Neuronal stem cell (in vitro differentiated cells): ENCODE measurements around the gene CXorf58.
"Not testable (repeated sequence)": the region's sequence is repeated elsewhere in the genome, so short reads cannot be mapped to it uniquely, and the experiment has no call there.

Experiments used
- DNase-seq: peaks from one replicate; pipeline ENCODE4 v3.0.0-alpha.2; 2013; ENCODE audit warnings: low spot score
- H2AFZ ChIP-seq: one replicate; pipeline ENCODE4 v1.6.1; 2013; ENCODE audit warnings: mild to moderate bottlenecking, low read length, inconsistent platforms
- H2AK5ac ChIP-seq: 2 replicates; pipeline ENCODE4 v1.6.1; 2013; ENCODE audit warnings: low read depth, mild to moderate bottlenecking, inconsistent platforms, low read length, moderate library complexity, mixed read lengths
- H2BK120ac ChIP-seq: 2 replicates; pipeline ENCODE4 v1.6.1; 2013; ENCODE audit warnings: low read depth, mild to moderate bottlenecking, inconsistent platforms, low read length, moderate library complexity, mixed read lengths
- H2BK12ac ChIP-seq: one replicate; pipeline ENCODE4 v1.6.1; 2013; ENCODE audit warnings: low read length, inconsistent platforms
- H2BK15ac ChIP-seq: 2 replicates; pipeline ENCODE4 v1.6.1; 2013; ENCODE audit warnings: mild to moderate bottlenecking, low read length, inconsistent platforms, mixed read lengths
- H2BK5ac ChIP-seq: one replicate; pipeline ENCODE4 v1.6.1; 2013; ENCODE audit warnings: inconsistent platforms, mild to moderate bottlenecking, low read length, moderate library complexity
- H3K14ac ChIP-seq: one replicate; pipeline ENCODE4 v1.6.1; 2013; ENCODE audit warnings: low read length, inconsistent platforms
- H3K18ac ChIP-seq: 2 replicates; pipeline ENCODE4 v1.6.1; 2013; ENCODE audit warnings: low read length, inconsistent platforms
- H3K23ac ChIP-seq: 2 replicates; pipeline ENCODE4 v1.6.1; 2013; ENCODE audit warnings: low read depth, mild to moderate bottlenecking, mixed read lengths, low read length, inconsistent platforms; ENCODE audit not compliant: poor library complexity
- H3K27ac ChIP-seq: replicated peaks from 3 replicates; pipeline ENCODE4 v1.5.1; 2013; ENCODE audit warnings: low read length, inconsistent platforms
- H3K27me3 ChIP-seq, 3 experiments: 2 replicates each; pipeline ENCODE4 v1.6.1; 2013; ENCODE audit warnings: low read length in 3 of 3, mild to moderate bottlenecking in 2 of 3, inconsistent platforms in 1 of 3, low read depth in 1 of 3, mixed read lengths in 1 of 3, moderate library complexity in 1 of 3; ENCODE audit not compliant: control insufficient read depth in 3 of 3, insufficient read depth in 3 of 3
- H3K36me3 ChIP-seq, 2 donors: replicated peaks in 1 of 2; 2 replicates each; pipeline ENCODE4 v1.6.1; 2013; ENCODE audit warnings: low read length in 2 of 2; ENCODE audit not compliant: control insufficient read depth in 2 of 2, insufficient read depth in 2 of 2
- H3K4ac ChIP-seq: 2 replicates; pipeline ENCODE4 v1.6.1; 2013; ENCODE audit warnings: inconsistent platforms, mild to moderate bottlenecking, low read length, moderate library complexity
- H3K4me1 ChIP-seq, 2 donors: 1 replicate in 1 of 2; 2 replicates in 1 of 2; pipeline ENCODE4 v1.6.1; 2013; ENCODE audit warnings: low read length in 2 of 2, low read depth in 1 of 2; ENCODE audit not compliant: control insufficient read depth in 2 of 2, insufficient read depth in 1 of 2
- H3K4me2 ChIP-seq: one replicate; pipeline ENCODE4 v1.6.1; 2013; ENCODE audit warnings: mild to moderate bottlenecking, low read length, inconsistent platforms; ENCODE audit not compliant: insufficient read depth, poor library complexity, severe bottlenecking
- H3K4me3 ChIP-seq, 2 donors: 2 replicates each; pipeline ENCODE4 v1.5.1; 2013; ENCODE audit warnings: low read length in 2 of 2, mild to moderate bottlenecking in 2 of 2, inconsistent platforms in 1 of 2, moderate library complexity in 1 of 2
- H3K79me1 ChIP-seq: one replicate; pipeline ENCODE4 v1.6.1; 2013; ENCODE audit warnings: low read depth, mild to moderate bottlenecking, inconsistent platforms, low read length, moderate library complexity
- H3K9ac ChIP-seq: one replicate; pipeline ENCODE4 v1.6.1; 2013; ENCODE audit warnings: mild to moderate bottlenecking, low read depth, low read length, inconsistent platforms; ENCODE audit not compliant: poor library complexity
- H3K9me3 ChIP-seq, 2 donors: replicated peaks in 1 of 2; 2 replicates each; pipeline versions ENCODE3 to v1.6.1; 2013; ENCODE audit warnings: low read length in 2 of 2, mild to moderate bottlenecking in 2 of 2, inconsistent platforms in 1 of 2, low read depth in 1 of 2, mixed read lengths in 1 of 2, moderate library complexity in 1 of 2; ENCODE audit not compliant: control insufficient read depth in 2 of 2, insufficient read depth in 1 of 2
- H4K8ac ChIP-seq: one replicate; pipeline ENCODE4 v1.6.1; 2013; ENCODE audit warnings: low read depth, mild to moderate bottlenecking, inconsistent platforms, low read length, moderate library complexity
- H4K91ac ChIP-seq: one replicate; pipeline ENCODE4 v1.6.1; 2013; ENCODE audit warnings: low read length, low read depth, mild to moderate bottlenecking, inconsistent platforms; ENCODE audit not compliant: poor library complexity
- WGBS, 2 donors: extraction: QIAGEN DNeasy Blood & Tissue Kit; methylation state at CpG; one replicate each; pipeline ENCODE4 v1.1.7; 2013; ENCODE audit warnings: missing lambda C conversion rate in 2 of 2, mixed read lengths in 1 of 2; ENCODE audit not compliant: insufficient read length in 2 of 2, insufficient replicate concordance in 1 of 2; ENCODE audit errors: extremely low coverage in 2 of 2; 5-methylcytosine and 5-hydroxymethylcytosine counted together

CXorf58 gene

DNA sequence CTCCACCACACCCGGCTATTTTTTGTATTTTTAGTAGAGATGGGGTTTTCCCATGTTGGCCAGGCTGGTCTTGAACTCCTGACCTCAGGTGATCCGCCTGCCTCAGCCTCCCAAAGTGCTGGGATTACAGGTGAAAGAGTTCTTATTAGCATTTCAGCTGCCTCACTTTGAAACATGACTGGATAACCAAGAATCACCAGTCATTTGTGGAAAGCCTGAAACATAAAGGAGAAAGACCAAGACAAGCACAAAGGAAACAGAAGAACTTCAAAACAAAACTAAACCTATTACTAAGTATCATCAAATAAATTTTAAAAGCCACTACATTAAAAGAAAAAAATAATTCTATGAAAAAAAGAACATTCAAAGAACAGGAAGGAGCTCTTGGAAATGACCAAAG lies 45.9 kb upstream of the CXorf58 start:
- H3K18ac ChIP-seq, H3K27me3 ChIP-seq, H2BK15ac ChIP-seq, H3K4me2 ChIP-seq, H3K4ac ChIP-seq, H3K27ac ChIP-seq, H3K4me3 ChIP-seq, H2BK12ac ChIP-seq, H3K4me1 ChIP-seq, H4K8ac ChIP-seq, H3K9ac ChIP-seq, H3K23ac ChIP-seq, H3K9me3 ChIP-seq, H4K91ac ChIP-seq, H3K79me1 ChIP-seq, DNase-seq, H2AK5ac ChIP-seq, H2BK5ac ChIP-seq, H2AFZ ChIP-seq, H3K14ac ChIP-seq, H2BK120ac ChIP-seq: not testable (repeated sequence)
- WGBS, 2 donors = no CpG with 5 or more reads among the region's 2 CpGs
- peaks cover 0 to 16% of the 10 kb centered on the region in 2 donors for H3K36me3 ChIP-seq

DNA sequence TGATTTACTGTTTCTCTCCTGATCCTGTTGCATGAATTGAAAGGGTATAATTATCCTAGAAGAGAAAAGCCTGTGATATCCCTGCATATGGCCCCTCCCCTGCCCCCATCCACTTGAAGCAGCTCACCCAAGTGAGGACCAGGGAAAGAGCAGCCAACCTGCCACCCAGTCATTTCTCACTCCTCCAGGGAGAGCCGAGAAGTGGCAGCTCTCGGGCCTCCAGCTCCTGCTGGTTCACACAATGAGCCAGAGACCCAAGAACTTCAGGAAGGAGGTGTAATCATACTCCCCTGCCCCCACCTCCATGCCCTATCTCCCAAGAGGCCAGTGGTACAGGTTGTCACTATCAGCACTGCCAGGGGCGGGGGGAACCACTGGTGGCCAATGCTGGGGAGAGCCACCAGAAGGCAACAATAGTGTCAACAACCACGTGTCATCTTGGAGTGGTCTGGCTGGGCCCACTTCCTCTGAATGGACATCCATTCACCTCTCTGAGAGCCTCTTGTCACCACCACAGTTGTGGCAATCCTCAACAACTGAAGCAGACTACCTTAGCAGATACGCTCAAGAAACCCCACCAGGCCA lies 43.0 kb upstream of the CXorf58 start:
- no peak overlapping the region for H3K4me3 ChIP-seq
- H2AK5ac ChIP-seq = no peak overlapping the region
- H3K23ac ChIP-seq = no peak overlapping the region
- no peak overlapping the region for H3K4ac ChIP-seq
- no peak overlapping the region for H2BK15ac ChIP-seq
- no peak overlapping the region for H2BK120ac ChIP-seq
- H3K9ac ChIP-seq = no peak overlapping the region
- H3K4me1 ChIP-seq = no peaks in the 10 kb centered on the region
- no peak overlapping the region for H3K4me2 ChIP-seq
- no peak overlapping the region for H3K18ac ChIP-seq
- no peak for DNase-seq
- H4K8ac ChIP-seq = no peak overlapping the region
- H2BK5ac ChIP-seq = no peak overlapping the region
- H3K9me3 ChIP-seq = no peaks in the 10 kb centered on the region
- H3K27ac ChIP-seq = no peak overlapping the region
- no peak overlapping the region for H4K91ac ChIP-seq
- H2AFZ ChIP-seq = no peak overlapping the region
- no peak overlapping the region for H3K14ac ChIP-seq
- H3K79me1 ChIP-seq = no peaks in the 10 kb centered on the region
- H3K27me3 ChIP-seq = no peaks in the 10 kb centered on the region
- WGBS, 2 donors = no CpG with 5 or more reads among the region's 5 CpGs
- no peak overlapping the region for H2BK12ac ChIP-seq
- H3K36me3 ChIP-seq = peaks cover 0 to 7% of the 10 kb centered on the region in 2 donors

- no peak overlapping the region for H3K23ac ChIP-seq
- no peak overlapping the region for H2BK5ac ChIP-seq
- H3K79me1 ChIP-seq = no peaks in the 10 kb centered on the region
- no peak for DNase-seq
- no peaks in the 10 kb centered on the region for H3K4me1 ChIP-seq
- no peak overlapping the region for H4K8ac ChIP-seq
- no peak overlapping the region for H3K9ac ChIP-seq
- no peak overlapping the region for H3K4me3 ChIP-seq
- no peak overlapping the region for H2AK5ac ChIP-seq
- H3K4me2 ChIP-seq = no peak overlapping the region
- no CpG with 5 or more reads among the region's 2 CpGs for WGBS, 2 donors
- H3K18ac ChIP-seq = no peak overlapping the region
- H4K91ac ChIP-seq = no peak overlapping the region
- no peak overlapping the region for H3K27ac ChIP-seq
- no peak overlapping the region for H3K4ac ChIP-seq
- no peak overlapping the region for H2BK15ac ChIP-seq
- no peak overlapping the region for H3K14ac ChIP-seq
- no peak overlapping the region for H2BK120ac ChIP-seq
- H3K9me3 ChIP-seq = no peaks in the 10 kb centered on the region
- H2AFZ ChIP-seq = no peak overlapping the region
- H3K27me3 ChIP-seq = no peaks in the 10 kb centered on the region
- peaks cover 0 to 12% of the 10 kb centered on the region in 2 donors for H3K36me3 ChIP-seq
- no peak overlapping the region for H2BK12ac ChIP-seq
Observed at GRCh38 chrX:23870041-23870440, 37.8 kb upstream of the CXorf58 start.

DNA sequence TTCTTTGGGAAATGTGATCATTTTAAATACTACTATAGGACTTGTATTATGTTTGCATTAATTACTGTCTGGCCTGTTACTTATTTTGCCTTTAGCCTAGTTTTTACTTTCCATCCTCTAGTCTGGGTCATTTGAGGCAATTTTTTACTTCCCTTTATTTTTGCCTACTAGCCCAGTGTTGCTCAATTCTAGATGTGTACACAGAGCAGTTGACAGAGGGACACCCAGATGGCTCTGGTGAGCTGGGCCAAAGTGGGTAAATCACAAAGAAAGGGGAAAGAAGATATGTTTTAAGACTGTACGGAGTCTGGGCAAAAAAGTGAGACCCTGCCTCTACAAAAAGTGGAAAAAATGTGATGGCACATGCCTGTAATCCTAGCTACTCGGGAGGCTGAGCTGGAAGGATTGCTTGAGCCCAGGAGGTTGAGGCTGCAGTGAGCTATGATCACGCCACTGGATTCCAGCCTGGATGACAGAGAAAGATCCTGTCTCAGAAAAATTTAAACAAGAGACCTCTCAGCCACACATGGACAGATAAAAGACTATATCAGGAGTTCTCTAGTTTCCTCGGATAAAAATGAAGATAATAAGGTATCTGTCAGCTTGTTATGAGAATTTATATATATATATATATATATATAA lies 35.8 kb upstream of the CXorf58 start:
- Histone ChIP-seq H3K9me3 (no peaks in the 10 kb centered on the region), H4K91ac (no peak overlapping the region), H3K14ac (no peak overlapping the region), H3K4me1 (no peaks in the 10 kb centered on the region), H3K4ac (no peak overlapping the region), H3K23ac (no peak overlapping the region), H3K36me3 (peaks cover 0 to 12% of the 10 kb centered on the region in 2 donors), H2AFZ (no peak overlapping the region), H3K27ac (no peak overlapping the region), H2BK5ac (no peak overlapping the region), H2AK5ac (no peak overlapping the region), H3K79me1 (no peaks in the 10 kb centered on the region), H3K18ac (no peak overlapping the region), H2BK15ac (no peak overlapping the region), H3K27me3 (no peaks in the 10 kb centered on the region), H2BK120ac (no peak overlapping the region), H3K9ac (no peak overlapping the region), H3K4me3 (no peak overlapping the region), H2BK12ac (no peak overlapping the region), H4K8ac (no peak overlapping the region), H3K4me2 (no peak overlapping the region)
- no peak for DNase-seq
- no CpG with 5 or more reads among the region's 4 CpGs for WGBS, 2 donors
